Common myeloid progenitor, CD34-positive (primary cell): ENCODE results near the gene SDCCAG8.

ENCODE experiments used
- CTCF ChIA-PET: fragments of 350-600 bp; sonication (Branson Sonifier 250); formaldehyde crosslinking; loops from one replicate; lab custom pipeline; 2021; ENCODE audit warnings: antibody characterized with exemption; lab: Charles Lee
- POLR2A ChIA-PET: fragments of 350-600 bp; sonication (Branson Sonifier 250); formaldehyde crosslinking; loops from one replicate; lab custom pipeline; 2021; ENCODE audit warnings: antibody characterized with exemption; lab: Charles Lee
- DNase-seq, 3 donors: peaks; one replicate each; pipeline versions ENCODE4 v3.0.0 to v3.0.0-alpha.2; 2013
- H3K27ac ChIP-seq, 2 experiments: 1 replicate in 1 of 2; 2 replicates in 1 of 2; pipeline ENCODE4 v1.7.0; 2013; ENCODE audit warnings: inconsistent platforms in 2 of 2, low read length in 2 of 2, mild to moderate bottlenecking in 2 of 2, low read depth in 1 of 2, moderate library complexity in 1 of 2; ENCODE audit not compliant: severe bottlenecking in 2 of 2, insufficient read depth in 1 of 2, poor library complexity in 1 of 2
- H3K27me3 ChIP-seq, 5 experiments: replicated peaks in 2 of 5; 1 replicate in 3 of 5; 2 replicates in 2 of 5; pipeline versions ENCODE4 v1.6.1 to v1.7.0; 2013; ENCODE audit warnings: low read length in 4 of 5, mild to moderate bottlenecking in 2 of 5, moderate library complexity in 2 of 5, inconsistent platforms in 1 of 5; ENCODE audit not compliant: insufficient read depth in 5 of 5, control insufficient read depth in 4 of 5
- H3K36me3 ChIP-seq, 4 experiments: 1 replicate in 2 of 4; 2 replicates in 2 of 4; pipeline versions ENCODE4 v1.6.1 to v1.7.0; 2013; ENCODE audit warnings: low read length in 3 of 4, control low read depth in 1 of 4, mild to moderate bottlenecking in 1 of 4; ENCODE audit not compliant: control insufficient read depth in 4 of 4, insufficient read depth in 4 of 4
- H3K4me1 ChIP-seq, 4 experiments: 1 replicate in 3 of 4; 2 replicates in 1 of 4; pipeline versions ENCODE4 v1.6.1 to v1.7.1; 2013; ENCODE audit warnings: low read length in 3 of 4, mild to moderate bottlenecking in 3 of 4, control low read depth in 1 of 4, inconsistent platforms in 1 of 4, moderate library complexity in 1 of 4; ENCODE audit not compliant: control insufficient read depth in 4 of 4, insufficient read depth in 4 of 4; ENCODE audit errors: control extremely low read depth in 1 of 4
- H3K4me3 ChIP-seq, 7 experiments: 1 replicate in 4 of 7; 2 replicates in 3 of 7; pipeline versions ENCODE4 v1.5.1 to v1.7.0; 2013; ENCODE audit warnings: mild to moderate bottlenecking in 7 of 7, low read length in 6 of 7, moderate library complexity in 6 of 7, inconsistent platforms in 2 of 7, low read depth in 2 of 7, control low read depth in 1 of 7; ENCODE audit not compliant: insufficient read depth in 4 of 7, control insufficient read depth in 1 of 7; ENCODE audit errors: extremely low read depth in 1 of 7
- H3K9me3 ChIP-seq, 5 experiments: 1 replicate in 4 of 5; 2 replicates in 1 of 5; pipeline versions ENCODE4 v1.6.1 to v1.7.1; 2013; ENCODE audit warnings: low read length in 4 of 5, mild to moderate bottlenecking in 2 of 5, inconsistent platforms in 1 of 5, low read depth in 1 of 5, moderate library complexity in 1 of 5; ENCODE audit not compliant: control insufficient read depth in 4 of 5, insufficient read depth in 2 of 5; ENCODE audit errors: control extremely low read depth in 1 of 5
- WGBS: methylation state at CpG from one replicate; pipeline ENCODE4 v1.1.5; 2013; ENCODE audit not compliant: insufficient coverage; 5-methylcytosine and 5-hydroxymethylcytosine counted together

The SDCCAG8 gene

DNA sequence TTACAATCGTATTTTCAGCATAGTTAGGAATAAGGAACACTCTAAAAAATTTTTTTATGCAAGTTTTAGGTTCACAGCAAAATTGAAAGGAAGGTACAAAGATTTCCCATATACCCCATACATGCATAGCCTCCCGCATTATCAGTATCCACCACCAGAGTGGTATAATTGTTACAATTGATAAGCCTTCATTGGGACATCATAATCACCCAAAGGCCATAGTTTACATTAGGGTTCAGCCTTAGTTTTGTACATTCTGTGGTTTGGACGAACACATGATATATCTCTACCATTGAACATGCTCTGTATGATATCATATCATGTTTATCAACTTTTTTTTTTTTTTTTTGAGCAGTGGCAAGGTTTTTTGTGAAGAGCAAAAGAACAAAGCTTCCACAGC is 180.0 kb downstream of the SDCCAG8 start:
- WGBS = 100% methylated on average over 1 of the region's 3 CpGs
- no peaks in the 10 kb centered on the region for H3K27me3 ChIP-seq
- H3K4me3 ChIP-seq = no peak overlapping the region
- no peaks in the 10 kb centered on the region for H3K9me3 ChIP-seq
- DNase-seq = no peak
- H3K27ac ChIP-seq = no peak overlapping the region
- ChIA-PET POLR2A (interaction anchor here (0.7 kb wide), 1 partner anchor 9 kb away, joined by 5 read pairs; no protein-coding TSS in a partner anchor), CTCF (no interaction called here)
- peaks cover 4 to 10% (median 9%) of the 10 kb centered on the region in 4 experiments for H3K36me3 ChIP-seq
- peaks cover 0 to 9% (median 6%) of the 10 kb centered on the region in 4 experiments for H3K4me1 ChIP-seq

DNA sequence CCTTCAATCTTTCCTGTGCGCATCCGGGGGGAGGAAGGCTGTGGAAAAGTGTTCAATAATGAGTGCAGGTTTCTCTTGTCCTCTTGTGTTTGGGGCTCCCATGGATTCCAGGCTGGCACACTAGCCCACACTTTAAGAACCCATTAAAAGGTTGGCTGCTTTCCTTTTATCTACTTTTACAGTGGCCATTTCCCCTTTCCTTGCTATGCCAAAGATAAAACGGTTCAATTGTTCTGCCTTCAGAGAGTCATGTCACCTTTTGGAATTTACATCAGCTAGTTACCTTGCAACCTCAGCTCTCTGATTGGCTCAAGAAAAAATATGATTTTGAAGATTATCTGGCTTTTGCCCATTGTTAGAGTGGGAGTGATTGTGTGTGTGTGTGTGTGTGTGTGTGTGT is 182.3 kb downstream of the SDCCAG8 start:
- H3K4me3 ChIP-seq = no peak overlapping the region
- H3K27ac ChIP-seq = no peak overlapping the region
- ChIA-PET CTCF (no interaction called here), POLR2A (interaction anchor here (0.6 kb wide), 1 partner anchor 10 kb away, joined by 3 read pairs; no protein-coding TSS in a partner anchor)
- peaks cover 3 to 20% (median 5%) of the 10 kb centered on the region in 4 experiments for H3K4me1 ChIP-seq
- no peak for DNase-seq
- H3K27me3 ChIP-seq = no peaks in the 10 kb centered on the region
- 90% methylated on average over 2 of the region's 3 CpGs for WGBS
- H3K9me3 ChIP-seq = no peaks in the 10 kb centered on the region
- H3K36me3 ChIP-seq = peaks cover 4 to 8% (median 7%) of the 10 kb centered on the region in 4 experiments

DNA sequence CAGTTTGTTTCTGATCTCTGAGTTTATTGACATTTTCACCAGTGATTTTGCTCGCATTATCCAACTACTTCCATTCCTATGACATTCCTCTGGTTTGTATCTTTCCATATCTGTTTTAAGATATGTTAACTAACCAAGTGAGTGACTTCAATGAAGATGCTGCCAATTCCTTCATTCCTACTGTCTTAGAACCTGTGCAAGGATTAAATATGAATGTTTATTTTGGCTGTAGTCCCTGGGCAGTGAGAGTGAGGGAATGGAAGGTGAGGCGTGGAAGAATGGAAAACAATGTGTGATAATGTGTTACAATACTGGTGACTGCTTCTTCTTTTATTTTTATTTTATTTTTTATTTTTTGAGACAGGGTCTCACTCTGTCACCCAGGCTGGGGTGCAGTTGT is 183.0 kb downstream of the SDCCAG8 start:
- Histone ChIP-seq H3K4me1 (peaks cover 3 to 25% (median 10%) of the 10 kb centered on the region in 4 experiments), H3K4me3 (no peak overlapping the region), H3K36me3 (peaks cover 4 to 8% (median 7%) of the 10 kb centered on the region in 4 experiments), H3K27ac (no peak overlapping the region), H3K9me3 (no peaks in the 10 kb centered on the region), H3K27me3 (no peaks in the 10 kb centered on the region)
- POLR2A ChIA-PET = interaction anchor here (0.6 kb wide), 1 partner anchor 9 kb away, joined by 3 read pairs; no protein-coding TSS in a partner anchor
- DNase-seq = no peak
- 100% methylated on average over 1 of the region's 2 CpGs for WGBS
- CTCF ChIA-PET = no interaction called here

DNA sequence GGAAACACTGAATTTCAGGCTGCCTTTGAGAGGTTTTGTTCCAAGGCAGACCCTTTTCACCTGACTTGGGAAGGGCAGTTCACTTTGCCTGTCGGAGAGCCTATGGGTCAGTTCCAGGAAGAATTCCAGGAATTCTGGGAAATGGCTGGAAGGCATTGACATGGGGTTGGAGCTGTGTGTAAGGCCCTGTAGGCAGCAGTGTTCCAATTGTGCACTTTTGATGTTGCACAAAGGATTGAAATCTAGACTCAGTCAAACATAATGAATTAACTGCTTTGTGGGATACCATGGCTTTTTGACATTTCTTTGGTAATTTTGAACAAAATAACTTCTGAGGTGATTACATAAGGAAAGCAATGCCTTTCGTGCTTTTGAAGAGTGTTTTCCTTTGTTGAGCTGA is 184.6 kb downstream of the SDCCAG8 start:
- H3K27ac ChIP-seq = no peak overlapping the region
- H3K27me3 ChIP-seq = no peaks in the 10 kb centered on the region
- H3K36me3 ChIP-seq = peaks cover 0 to 12% (median 7%) of the 10 kb centered on the region in 4 experiments
- WGBS = 100% methylated on average over 2 of the region's 2 CpGs
- H3K4me1 ChIP-seq = peaks cover 3 to 28% (median 10%) of the 10 kb centered on the region in 4 experiments
- H3K9me3 ChIP-seq = no peaks in the 10 kb centered on the region
- no peak overlapping the region for H3K4me3 ChIP-seq
- ChIA-PET CTCF (interaction anchor here (1.1 to 1.6 kb wide), 2 partner anchors 34 to 147 kb away, joined by 3 read pairs; no protein-coding TSS in a partner anchor), POLR2A (no interaction called here)
- DNase-seq = no peak

DNA sequence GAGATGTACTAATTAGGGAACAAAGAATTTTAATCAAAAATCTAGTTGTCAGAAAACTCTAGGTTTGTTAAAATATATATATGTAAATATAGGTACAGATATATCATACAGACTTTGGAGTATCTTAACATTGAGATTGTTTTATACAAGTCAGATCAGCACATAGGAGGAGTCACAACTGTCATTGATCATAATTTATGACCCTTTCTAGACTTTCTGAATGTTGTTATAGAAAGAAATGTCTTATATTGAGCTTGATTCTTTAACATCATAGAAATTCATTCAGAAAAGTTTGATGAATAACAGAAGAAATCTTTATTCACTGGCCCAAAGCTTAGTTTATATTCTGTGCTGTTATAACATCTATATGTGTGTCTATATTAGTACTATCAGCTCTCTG is 185.8 kb downstream of the SDCCAG8 start:
- POLR2A ChIA-PET = no interaction called here
- Histone ChIP-seq H3K36me3 (peaks cover 0 to 14% (median 10%) of the 10 kb centered on the region in 4 experiments), H3K4me3 (no peak overlapping the region), H3K27ac (no peak overlapping the region), H3K9me3 (no peaks in the 10 kb centered on the region), H3K27me3 (no peaks in the 10 kb centered on the region), H3K4me1 (peaks cover 4 to 35% (median 10%) of the 10 kb centered on the region in 4 experiments)
- CTCF ChIA-PET = interaction anchor here (1.0 to 1.6 kb wide), 2 partner anchors 10 to 35 kb away, joined by 3 read pairs; no protein-coding TSS in a partner anchor
- DNase-seq = no peak

DNA sequence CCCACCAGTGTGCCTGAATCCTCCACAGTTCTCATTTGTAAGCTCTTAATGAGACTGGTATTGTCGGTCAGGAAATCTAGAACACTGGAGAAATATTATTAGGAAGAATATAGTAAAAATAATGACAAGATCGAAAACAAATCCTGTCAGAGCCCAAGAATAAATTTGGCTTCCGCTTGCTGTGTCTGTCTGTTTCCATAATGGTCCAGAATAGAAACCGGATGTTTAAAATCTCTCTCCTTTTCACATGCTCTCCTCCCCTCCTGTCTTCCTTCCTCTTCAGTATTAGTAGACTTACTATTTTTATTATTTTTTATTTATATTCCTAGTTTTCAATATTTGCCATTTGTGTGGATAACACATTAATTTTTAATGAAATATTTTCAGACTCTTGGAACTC is 187.7 kb downstream of the SDCCAG8 start:
- Histone ChIP-seq H3K4me1 (peaks cover 15 to 49% (median 19%) of the 10 kb centered on the region in 4 experiments), H3K9me3 (no peaks in the 10 kb centered on the region), H3K27ac (no peak overlapping the region), H3K4me3 (peak overlapping the region in 1 of 7 experiments; percentile 23), H3K27me3 (no peaks in the 10 kb centered on the region), H3K36me3 (peaks cover 0 to 11% (median 4%) of the 10 kb centered on the region in 4 experiments)
- no CpG with 5 or more reads among the region's 4 CpGs for WGBS
- POLR2A ChIA-PET = interaction anchor here (0.6 kb wide), 1 partner anchor 22 kb away, joined by 3 read pairs; no protein-coding TSS in a partner anchor
- CTCF ChIA-PET = interaction anchor here (0.6 kb wide), 1 partner anchor 95 kb away, joined by 3 read pairs; no protein-coding TSS in a partner anchor
- DNase-seq = no peak

DNA sequence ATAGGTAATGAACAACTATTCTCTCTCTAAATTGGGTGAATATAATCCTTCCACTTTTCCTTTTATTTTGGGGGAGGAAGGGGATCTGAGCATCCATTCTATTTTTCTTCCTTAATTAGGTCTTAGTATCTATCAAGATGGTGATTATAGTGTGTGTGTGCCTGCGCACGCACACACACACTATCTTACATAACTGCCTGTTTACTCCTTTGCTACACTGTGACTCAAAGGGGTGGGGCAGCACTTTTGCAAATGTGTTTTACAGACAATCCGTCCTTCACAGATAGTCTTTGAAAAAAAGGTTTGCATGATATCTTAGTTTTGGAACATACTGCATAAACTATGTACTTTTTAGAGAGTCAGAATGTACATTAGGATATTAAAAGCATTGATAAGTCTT is 191.5 kb downstream of the SDCCAG8 start:
- CTCF ChIA-PET = interaction anchor here (1.0 kb wide), 1 partner anchor 21 kb away, joined by 3 read pairs; no protein-coding TSS in a partner anchor
- no CpG with 5 or more reads among the region's 3 CpGs for WGBS

More for the DNA sequence above, 191.5 kb downstream of the SDCCAG8 start:
- Histone ChIP-seq H3K4me3 (no peak overlapping the region), H3K9me3 (no peaks in the 10 kb centered on the region), H3K36me3 (peaks cover 0 to 15% (median 3%) of the 10 kb centered on the region in 4 experiments), H3K4me1 (peaks cover 19 to 53% (median 26%) of the 10 kb centered on the region in 4 experiments), H3K27me3 (no peaks in the 10 kb centered on the region), H3K27ac (peak overlapping the region in 1 of 2 experiments; percentile 30)
- POLR2A ChIA-PET = interaction anchor here (1.0 kb wide), 1 partner anchor 9 kb away, joined by 3 read pairs; no protein-coding TSS in a partner anchor
- peak; percentile 44 to 91 (median 85) for DNase-seq
